GM19328 (cell line): ENCODE data around the gene CDT1.

ENCODE experiments used
- ATAC-seq: cut with Tn5 transposase; IDR thresholded peaks from one replicate; pipeline ENCODE4 v1.9.1; 2021; ENCODE audit warnings: mild to moderate bottlenecking, moderate library complexity; ENCODE audit not compliant: unreplicated experiment

CDT1 gene

DNA sequence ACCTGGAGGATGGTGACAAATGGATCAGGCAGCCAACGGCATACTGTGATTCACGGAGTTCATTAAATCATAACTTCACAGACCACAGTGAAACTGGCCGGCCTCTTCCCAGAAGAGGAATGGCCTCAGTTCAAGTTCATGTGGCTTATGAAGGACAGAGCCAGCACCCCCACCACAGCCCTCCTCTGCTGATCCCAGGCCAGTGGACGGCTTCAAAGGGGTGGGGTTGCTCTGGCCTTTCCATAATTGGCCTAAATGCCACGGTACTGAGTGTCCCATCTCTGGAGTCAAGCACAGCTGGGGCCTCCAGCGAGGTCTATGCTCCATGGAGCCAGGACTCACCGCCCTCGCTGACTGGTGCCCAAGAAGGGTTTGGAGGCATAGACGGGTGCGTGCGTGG is 31.8 kb downstream of the CDT1 start:
- ATAC-seq = no peak

DNA sequence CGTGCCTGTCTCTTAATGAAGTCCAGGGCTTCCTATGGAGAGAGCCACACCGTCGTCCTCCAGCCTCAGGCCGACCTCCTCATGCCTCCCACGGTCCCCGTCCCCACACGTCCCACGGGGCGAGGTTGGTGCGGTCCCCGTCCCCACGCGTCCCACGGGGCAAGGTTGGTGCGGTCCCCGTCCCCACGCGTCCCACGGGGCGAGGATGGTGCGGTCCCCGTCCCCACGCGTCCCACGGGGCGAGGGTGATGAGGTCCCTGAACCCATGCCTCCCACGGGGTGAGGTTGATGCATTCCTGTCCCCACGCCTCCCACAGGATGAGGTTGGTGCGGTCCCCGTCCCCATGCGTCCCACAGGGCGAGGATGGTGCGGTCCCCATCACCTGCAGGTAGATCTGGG is 32.2 kb downstream of the CDT1 start:
- no peak for ATAC-seq

DNA sequence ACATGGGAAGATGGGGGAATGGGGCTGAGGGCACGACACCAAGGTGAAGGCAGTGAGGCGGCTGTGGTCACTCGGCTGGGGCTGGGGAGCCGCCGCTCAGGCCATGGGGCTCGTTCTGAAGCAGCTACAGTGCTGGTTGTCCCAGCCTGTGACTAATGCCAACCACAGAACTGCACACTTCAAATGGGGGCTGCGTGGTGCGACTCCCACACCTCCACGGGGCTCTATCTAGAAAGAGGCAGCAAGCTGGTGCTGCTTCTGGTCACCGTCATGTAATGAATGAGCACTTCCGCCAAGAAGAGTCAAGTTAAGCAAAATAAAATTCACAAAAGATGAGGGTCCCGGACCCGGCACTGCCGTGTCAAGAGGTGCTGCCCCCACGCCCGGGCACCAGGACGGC is 33.2 kb downstream of the CDT1 start:
- no peak for ATAC-seq

DNA sequence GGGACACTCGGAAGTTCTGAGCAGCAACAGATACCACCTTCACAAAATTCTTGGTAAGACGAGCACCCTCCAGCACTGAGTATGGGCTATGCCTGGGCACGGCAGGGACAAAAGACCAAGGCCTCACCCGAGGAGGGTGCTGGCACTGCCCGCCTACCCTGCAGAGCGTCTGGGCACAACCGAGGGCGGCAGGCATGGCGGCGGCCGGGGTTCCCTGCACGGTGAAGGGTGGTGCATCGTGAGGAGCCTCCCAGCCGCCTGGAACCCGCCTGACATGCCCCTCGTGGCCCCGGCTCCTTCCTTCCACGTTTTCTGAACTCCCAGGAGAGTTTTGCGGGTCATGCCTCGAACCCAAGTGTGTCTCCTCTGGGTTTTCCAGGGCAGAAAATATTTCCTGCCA is 34.2 kb downstream of the CDT1 start:
- ATAC-seq = no peak

DNA sequence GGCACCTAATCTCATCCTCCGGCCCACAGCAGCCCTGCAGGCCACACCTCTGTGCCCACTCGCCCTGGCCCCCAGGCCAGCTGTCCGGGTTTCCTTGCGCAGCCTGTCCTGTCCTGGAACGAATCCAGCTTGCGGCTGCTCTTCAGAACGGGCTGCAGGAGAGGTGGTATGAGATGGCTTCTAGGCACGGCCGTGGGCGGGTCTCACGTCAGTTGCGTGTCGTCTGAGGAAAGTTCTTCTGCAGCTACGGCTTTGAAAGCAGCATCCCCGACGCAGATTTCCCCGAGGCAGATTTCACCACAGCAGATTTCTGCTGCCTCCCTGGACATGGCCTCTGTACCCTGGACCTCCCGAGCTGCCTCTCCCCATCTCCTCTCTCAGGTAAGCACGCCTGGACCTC is 35.0 kb downstream of the CDT1 start:
- ATAC-seq = no peak

DNA sequence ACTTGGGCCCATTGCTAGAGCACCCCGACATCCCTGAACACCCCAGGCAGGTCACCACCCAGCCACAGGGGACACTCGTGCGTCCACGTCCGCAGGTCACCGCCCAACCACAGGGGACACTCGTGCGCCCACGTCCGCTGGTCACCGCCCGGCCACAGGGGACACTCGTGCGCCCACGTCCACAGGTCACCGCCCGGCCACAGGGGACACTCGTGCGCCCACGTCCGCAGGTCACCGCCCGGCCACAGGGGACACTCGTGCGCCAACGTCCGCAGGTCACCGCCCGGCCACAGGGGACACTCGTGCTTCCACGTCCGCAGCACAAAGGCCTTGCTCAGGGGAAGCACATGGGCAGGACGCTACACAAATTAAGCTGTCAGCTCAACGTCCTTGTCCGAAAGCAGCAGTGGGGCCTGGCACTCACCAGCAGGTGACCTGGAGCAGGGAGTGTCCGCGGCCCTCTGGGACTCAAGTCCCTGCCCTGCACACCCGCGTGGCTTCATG is 35.5 kb downstream of the CDT1 start:
- ATAC-seq = no peak

DNA sequence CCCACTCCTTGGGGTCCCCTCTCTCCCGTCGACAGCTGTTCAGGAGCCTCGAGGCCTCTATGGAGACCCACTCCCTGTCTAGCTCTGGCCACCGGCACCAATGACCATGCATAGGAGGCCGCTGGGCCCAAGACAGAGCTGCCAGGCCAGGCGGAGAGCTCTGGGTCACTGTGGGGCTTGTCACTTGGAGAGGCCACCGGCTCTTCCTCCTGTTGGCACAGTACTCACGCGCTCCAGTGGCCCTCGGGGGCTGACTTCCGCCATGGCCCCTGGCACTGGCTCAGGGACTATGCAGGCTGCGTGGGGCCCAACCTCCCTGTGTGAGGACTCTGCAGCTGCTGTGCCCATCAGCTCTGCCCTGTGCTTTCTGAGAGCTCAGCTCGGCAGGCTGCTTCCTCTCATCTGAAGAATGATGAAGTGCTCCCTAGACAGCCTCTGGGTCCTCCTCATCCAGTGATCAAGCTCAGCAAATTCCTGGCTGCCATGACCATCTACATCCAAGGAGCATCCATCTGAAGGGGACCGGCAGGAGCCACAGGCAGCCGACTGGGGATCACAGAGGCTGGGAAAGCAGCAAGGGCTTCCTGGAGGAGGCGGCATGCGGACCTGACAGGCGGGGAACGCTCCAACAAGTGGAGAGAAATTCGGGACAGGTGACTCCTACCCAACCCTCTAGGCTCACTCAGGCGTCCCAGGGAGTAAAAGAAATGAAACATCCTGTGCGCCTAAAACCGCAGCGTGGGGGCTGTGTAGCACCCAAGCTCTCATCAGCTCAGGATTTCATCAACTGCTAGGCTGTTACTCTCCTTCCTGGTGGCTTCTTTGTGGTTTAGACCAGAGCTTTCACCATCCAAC is 36.4 kb downstream of the CDT1 start:
- no peak for ATAC-seq

DNA sequence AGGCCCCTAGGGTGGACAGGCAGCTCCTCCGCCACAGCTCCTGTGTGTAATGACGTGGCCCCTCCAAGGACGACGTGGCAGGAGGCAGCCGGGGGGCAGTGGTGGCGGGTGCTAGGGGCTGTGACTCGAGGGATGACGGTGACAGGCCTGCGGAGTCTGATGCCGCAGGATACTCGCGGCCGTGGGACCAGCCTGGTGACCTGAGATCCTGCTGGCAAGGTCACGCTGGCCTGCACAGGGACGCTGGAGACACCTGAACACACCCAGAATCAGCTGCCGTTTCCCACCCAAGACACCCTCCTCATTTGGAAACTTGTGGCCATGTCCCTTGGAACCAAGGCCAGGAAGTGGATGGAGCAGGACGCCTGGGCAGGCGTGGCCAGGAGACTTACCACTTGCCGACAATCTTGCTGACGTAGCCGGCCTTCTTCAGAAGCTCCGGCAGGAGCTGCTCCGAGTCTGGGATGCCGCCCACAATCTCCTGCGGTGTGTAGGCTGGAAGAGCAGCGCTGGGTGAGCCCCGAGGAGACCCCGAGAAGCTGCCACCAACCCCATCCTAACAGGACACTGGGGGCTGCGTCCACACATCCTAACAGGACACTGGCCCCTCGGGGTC is 37.1 kb downstream of the CDT1 start:
- ATAC-seq = no peak

DNA sequence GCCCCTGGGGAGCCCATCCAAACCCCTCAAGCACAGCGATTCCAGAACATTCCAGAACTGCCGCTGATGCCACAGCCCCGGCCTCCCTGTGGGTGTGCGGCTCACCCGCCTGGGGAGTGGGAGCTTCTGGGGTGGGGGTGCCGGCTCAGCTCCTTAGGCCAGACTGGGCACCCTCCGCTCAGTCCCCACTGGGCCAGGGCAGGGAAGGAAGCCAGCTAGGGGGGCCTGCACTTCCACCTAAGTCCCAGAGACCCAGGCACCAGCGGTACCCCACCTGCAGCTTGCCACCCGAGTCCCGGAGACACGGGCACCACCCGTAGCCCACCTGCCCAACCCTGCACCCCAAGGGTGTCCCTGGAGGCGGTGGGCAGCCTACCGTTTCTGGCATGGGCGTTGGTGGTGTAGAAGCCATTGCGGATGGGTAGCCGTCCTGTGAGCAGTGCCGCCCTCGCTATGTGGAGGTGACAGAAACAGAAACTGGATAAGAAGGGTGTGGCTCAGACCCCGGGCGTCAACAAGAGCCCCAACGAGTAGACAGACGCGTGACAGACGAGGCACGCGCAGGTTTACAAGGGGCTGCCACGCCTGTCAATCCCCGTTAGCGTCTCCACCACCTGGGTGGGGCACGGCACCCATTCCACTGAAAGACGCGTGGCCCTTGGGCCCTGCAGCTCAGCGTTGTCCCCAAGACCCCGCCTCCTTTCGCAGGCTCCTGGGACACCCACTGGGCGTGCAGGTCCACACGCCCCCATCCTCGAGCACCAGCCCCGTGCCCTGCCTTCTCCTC is 38.1 kb downstream of the CDT1 start:
- no peak for ATAC-seq

DNA sequence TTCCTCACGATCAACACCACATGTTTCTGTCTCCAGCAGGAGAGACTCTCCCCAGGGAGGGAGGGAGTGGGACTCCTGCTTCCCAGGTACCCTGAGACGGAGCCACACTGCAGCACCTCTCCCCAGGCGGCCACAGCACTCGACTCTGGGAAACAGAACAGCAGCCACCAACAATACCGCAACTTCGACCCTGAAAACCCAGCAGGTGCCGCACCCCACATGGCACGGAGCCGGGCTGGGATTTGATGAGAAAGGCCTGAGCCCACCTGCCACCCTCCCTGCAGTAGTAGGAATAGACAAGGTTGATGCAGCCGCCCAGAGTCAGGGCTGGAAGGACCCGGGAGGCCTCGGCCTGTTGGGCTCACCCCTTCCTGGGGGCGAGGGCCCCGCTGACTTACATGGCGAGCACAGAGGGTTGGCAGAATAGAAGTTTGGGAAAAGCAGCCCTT is 38.7 kb downstream of the CDT1 start:
- no peak for ATAC-seq

DNA sequence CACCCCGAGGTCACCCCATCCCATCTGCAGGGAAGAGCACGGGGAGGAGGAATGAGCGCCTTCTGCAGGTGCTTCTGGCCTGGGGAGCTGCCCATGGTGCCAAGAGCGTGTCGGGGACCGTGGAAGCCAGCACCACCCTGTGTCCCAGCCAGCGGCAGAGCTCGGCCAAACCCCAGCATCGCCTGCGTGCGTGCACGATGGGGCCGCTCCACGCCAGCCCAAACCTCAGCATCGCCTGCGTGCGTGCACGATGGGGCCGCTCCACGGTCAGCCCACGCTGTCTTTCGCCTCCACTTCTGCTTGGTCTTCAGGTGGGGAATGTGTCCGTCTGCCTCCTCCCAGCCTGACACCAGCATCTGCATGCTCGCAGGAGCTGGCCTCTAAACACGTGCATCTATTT is 39.2 kb downstream of the CDT1 start:
- no peak for ATAC-seq

DNA sequence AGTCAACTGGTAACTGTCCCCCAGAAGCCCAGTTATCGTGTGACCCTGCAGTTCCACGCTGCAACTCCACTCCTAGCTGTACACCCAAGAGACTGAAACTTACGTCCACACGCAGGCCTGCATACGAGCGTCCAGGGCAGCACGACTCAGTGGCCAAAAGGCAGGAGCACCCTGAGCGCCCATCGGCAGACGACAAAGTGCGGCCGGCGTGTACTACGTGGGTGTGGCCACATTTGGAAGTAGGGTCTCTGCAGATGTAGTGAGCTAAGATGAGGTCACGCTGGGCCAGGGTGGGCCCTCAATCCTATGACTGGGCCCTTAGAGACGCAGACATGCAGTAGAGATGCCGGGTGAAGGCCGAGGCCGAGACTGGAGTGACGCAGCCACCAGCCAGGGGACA is 39.7 kb downstream of the CDT1 start:
- ATAC-seq = no peak

DNA sequence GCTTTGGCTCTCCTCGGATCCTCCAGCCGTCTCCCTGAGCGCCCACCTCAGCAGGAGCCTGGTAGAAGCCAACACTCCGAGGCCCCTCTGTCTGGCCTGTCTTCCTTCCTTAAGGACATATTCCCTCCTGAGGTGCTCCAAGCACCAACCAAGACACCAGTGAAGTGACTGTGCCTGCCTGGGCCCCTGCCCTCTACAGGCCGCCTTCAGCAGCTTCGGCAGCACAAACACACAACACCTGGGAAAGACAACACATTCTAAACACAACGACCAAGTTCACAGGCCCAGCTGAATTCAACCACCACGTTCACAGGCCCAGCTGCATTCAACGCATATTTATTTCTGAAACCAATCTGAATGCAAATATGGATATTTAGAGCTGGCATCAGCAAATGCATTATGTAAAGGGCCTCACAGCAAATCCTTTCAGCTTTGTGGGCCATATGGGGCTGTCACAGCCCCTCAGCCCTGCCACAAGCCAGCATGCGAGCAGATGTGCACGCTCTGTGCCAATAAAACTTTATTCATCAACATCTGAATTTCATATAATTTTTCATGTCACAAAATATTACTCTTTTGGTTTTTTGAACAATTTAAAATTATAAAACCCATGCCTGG is 40.9 kb downstream of the CDT1 start:
- ATAC-seq = no peak

DNA sequence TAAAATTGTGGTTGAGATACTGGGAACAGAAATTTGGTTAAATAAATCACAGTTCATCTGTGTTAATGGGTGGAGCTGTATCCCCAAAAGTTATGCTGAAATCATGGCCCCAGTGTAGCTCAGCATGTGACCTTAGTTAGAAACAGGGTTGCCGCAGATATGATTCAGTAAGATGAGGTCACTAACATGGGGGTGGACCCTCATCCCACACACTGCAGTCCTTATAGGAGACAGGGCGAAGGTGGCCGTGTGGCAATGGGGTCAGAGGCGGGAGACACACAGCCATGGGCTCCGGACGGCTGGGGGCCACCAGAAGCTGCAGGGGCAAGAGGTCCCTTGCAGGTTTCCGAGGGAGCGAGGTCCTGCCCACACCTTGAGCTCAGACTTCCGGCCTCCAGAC is 42.5 kb downstream of the CDT1 start:
- no peak for ATAC-seq

DNA sequence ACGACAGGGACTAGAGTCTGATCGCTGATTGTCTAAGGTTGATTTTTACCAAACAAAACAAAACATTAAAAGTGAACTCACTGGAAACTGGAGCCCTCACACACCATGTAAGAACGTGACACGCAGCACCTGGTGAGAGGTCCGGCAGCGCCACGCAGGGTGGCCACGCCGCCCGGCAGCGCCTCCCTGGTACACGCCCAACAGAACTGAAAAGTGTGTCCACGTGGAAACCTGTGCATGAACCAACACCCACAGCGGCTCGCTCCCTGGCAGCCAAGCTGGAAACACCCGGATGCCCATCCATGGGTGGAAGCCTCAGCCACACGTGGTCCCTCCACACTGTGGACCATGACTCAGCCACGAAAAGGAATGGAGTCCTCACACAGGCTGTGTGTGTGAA is 44.1 kb downstream of the CDT1 start:
- ATAC-seq = no peak

DNA sequence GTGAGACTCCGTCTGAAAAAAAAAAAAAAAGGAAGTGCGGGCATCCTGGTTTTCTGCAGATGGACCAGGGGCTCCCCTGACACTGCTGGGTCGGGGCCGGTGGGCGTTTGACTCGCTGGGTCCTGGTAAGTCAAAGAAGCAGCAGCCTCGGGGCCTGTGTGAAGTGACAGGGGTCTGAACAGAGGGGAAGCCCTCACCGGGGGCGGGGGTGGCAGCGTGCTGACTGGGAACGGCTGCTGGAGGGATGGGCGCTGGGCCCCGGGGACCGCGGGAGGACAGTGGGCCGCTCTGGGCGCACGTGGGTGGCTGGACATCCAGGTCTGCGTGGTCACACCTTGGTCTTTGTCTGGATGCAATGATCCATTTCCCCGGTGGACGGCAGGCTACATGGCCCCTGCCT is 45.0 kb downstream of the CDT1 start:
- no peak for ATAC-seq

DNA sequence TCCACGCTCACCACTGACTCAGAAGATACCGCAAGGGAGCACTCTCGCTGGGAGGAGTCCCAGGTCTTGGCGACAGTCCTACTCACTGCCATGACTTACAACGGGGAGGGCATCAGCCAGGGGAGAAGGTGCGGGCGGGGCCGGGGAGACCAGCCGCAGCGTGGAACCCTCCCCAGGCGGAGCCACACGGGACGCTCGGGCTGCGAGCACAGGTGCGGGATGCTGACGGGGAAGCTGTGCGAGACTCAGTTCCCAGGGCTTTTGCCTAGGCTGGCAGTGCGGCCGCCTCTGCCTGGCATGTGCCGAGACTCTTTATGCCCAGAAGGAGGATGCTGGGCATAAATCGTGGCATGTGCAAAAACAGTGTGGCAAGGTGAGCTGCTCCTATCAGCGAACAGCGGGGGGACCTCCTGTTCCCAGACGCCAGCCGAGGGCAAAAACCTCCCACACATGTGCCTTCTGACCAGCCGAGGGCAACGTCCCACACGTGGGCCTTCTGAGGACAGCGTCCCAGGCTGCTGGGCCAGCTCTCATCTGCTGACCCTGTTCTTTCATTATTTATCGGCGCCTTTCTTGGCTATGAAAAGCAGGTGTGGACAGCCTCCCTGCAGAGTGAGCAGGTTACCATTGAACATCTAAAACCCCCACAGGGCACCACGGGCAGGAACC is 47.1 kb downstream of the CDT1 start:
- ATAC-seq = no peak

DNA sequence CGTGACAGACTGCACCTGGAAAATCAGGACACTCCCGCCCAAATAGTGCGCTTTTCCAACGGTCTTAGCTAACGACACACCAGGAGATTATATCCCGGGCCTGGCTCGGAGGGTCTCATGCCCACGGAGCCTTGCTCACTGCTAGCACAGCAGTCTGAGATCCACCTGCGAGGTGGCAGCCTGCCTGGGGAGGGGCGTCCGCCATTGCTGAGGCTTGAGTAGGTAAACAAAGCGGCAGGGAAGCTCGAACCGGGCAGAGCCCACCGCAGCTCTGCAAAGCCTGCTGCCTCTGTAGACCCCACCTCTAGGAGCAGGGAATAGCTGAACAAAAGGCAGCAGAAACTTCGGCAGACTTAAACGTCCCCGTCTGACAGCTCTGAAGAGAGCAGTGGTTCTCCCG is 48.0 kb downstream of the CDT1 start:
- ATAC-seq = no peak

DNA sequence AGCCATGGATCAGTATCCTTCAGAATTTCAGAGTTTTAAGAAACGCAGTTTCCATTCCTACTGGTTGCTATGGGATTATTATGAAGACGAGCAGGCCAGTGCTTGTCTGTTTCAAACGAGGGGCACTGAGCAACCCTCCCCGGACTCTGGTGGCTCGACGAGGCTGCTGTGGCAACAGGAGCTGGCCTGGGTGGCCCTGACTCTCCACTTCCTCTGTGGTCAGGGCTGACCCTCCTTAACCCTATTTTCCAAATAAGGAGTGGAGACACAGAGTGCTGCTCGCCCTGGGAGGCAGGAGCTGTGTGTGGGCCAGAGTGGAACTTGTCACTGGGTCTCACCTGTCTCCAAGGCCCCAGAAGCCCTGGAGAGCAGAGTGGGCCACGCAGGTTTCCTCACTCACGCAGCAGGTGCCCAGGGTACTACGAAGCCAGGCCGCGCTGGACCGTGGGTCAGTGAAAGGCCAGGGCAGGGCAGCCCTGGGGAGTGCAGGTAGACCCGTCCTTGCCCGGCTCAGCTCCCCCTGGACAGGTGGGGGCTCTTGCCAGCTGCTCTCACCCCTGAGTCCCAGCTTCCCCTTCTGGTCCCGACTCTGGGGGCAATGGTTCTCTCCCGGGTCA is 49.8 kb downstream of the CDT1 start:
- no peak for ATAC-seq
